Endothelial cell of coronary artery (primary cell): ENCODE measurements around the gene TMEM161B. TPM values are rescaled to one million over a fixed set of nuclear protein-coding genes. Genes with fewer than 3 reads are reported as not detected.

Experiments
- total RNA-seq: library from RNA; depleted of rRNA; stranded (reverse); fragments of >200 nt; gene quantifications from 2 replicates; pipeline ENCODE4 v1.2.3, GENCODE V29; 2014

TMEM161B gene
- total RNA-seq = 8.0 and 10.4 TPM in 2 replicates

GRCh38 chr5:88268385-88269184, at the start of gene TMEM161B:
TSS of gene TMEM161B (minus strand) at chr5:88268845. CDS start at chr5:88268723, 122 bp downstream.

